Esophagus muscularis mucosa (tissue), 4 donors: ENCODE data around the gene CD82. TPM values are rescaled to one million over a fixed set of nuclear protein-coding genes. Genes with fewer than 3 reads are reported as not detected.

Experiments used
- DNase-seq: peaks from one replicate; pipeline ENCODE4 v3.0.0-alpha.2; 2017; ENCODE audit errors: extremely low spot score
- H3K27ac ChIP-seq, 4 donors: fragments of 200-600 bp; sonication (generic); replicated peaks in 1 of 4; 1 replicate in 3 of 4; 2 replicates in 1 of 4; pipeline ENCODE4 v1.5.1; 2016 to 2019; ENCODE audit warnings: mild to moderate bottlenecking in 1 of 4
- H3K27me3 ChIP-seq, 4 donors: fragments of 200-600 bp; sonication (generic); one replicate each; pipeline versions ENCODE4 v1.5.1 to v1.6.0; 2016 to 2019
- H3K36me3 ChIP-seq, 4 donors: fragments of 200-600 bp; sonication (generic); one replicate each; pipeline ENCODE4 v1.5.1; 2016 to 2019
- H3K4me1 ChIP-seq, 4 donors: fragments of 200-600 bp; sonication (generic); one replicate each; pipeline ENCODE4 v1.5.1; 2016 to 2019
- H3K4me3 ChIP-seq, 4 donors: fragments of 200-600 bp; sonication (generic); 1 replicate in 2 of 4; 2 replicates in 2 of 4; pipeline ENCODE4 v1.5.1; 2016 to 2019; ENCODE audit warnings: mild to moderate bottlenecking in 4 of 4, moderate library complexity in 1 of 4
- H3K9me3 ChIP-seq, 4 donors: fragments of 200-600 bp; sonication (generic); 1 replicate in 3 of 4; 2 replicates in 1 of 4; pipeline ENCODE4 v1.5.1; 2016 to 2019
- CTCF ChIP-seq, 3 experiments: fragments of 200-600 bp in 2 of 3; fragments of 450-650 bp in 1 of 3; sonication (generic) in 2 of 3; IDR thresholded peaks; one replicate each; pipeline ENCODE4 v1.5.1; 2017 to 2019; ENCODE audit warnings: antibody characterized with exemption in 3 of 3, mild to moderate bottlenecking in 2 of 3, moderate library complexity in 1 of 3
- EP300 ChIP-seq: sonication (generic); formaldehyde crosslinking; IDR thresholded peaks from one replicate; pipeline ENCODE4 v1.6.1; 2017; ENCODE audit warnings: antibody characterized with exemption
- POLR2A ChIP-seq: fragments of 450-650 bp; IDR thresholded peaks from one replicate; pipeline ENCODE4 v1.6.1; 2017; ENCODE audit warnings: antibody characterized with exemption, moderate library complexity, mild to moderate bottlenecking, low read depth
- POLR2AphosphoS5 ChIP-seq, 2 donors: sonication (generic); formaldehyde crosslinking; IDR thresholded peaks; one replicate each; pipeline ENCODE4 v1.6.1; 2017; ENCODE audit warnings: antibody characterized with exemption in 2 of 2
- WGBS: methylation state at CpG from one replicate; pipeline ENCODE4 v1.1.5; 2018; 5-methylcytosine and 5-hydroxymethylcytosine counted together
- intact Hi-C: fragments of 100-400 bp; cut with DNase I; formaldehyde crosslinking; loops from one replicate; pipeline ENCODE4 v1.15.1; 2023
- total RNA-seq, 4 donors: library from RNA; depleted of rRNA; stranded (reverse); fragments of >200 nt; gene quantifications; one replicate each; pipeline versions ENCODE4 v1.1.0 to v1.2.1, GENCODE V29; 2016

Gene CD82
- total RNA-seq, 4 donors from 2014 or later, result 11.0 to 20.6 (median 16.3) TPM

DNA sequence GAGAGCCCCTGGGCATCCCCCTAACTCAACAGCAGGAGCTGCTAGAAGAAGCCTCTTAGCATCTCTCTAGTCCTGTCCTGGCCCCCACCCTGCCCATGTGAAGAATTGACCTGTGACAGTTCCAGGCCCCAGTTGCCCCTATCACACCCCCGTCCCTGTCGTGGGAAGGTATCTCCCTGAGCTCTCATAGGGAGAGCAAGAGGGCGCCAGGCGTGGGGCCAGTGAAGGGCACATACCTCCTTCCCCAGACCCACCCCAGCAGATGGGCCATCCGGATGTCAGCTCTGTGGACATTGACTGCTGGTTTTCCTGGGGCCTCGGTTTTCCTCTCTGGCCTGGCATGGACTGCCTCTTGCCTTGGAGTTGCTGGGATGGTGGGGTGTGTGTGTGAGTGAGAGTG lies 29.5 kb downstream of the CD82 start:
- DNase-seq, result no peak
- Histone ChIP-seq H3K36me3 (no peaks in the 10 kb centered on the region), H3K4me3 (no peak overlapping the region), H3K9me3 (no peaks in the 10 kb centered on the region), H3K27ac (peak overlapping the region in 2 of 4 donors; percentile 11 to 73), H3K27me3 (no peaks in the 10 kb centered on the region), H3K4me1 (peaks cover 38 to 83% (median 78%) of the 10 kb centered on the region in 4 donors)
- intact Hi-C loops, result no loop called here
- TF ChIP-seq CTCF (IDR thresholded peaks at IDR 0.05) (no peak), POLR2A (no peak), POLR2AphosphoS5 (IDR thresholded peaks at IDR 0.05) (no peak), EP300 (no peak)
- 67% methylated on average over 3 of the region's 6 CpGs for WGBS

GRCh38 chr11:44595964-44596381 lies 30.5 kb downstream of the CD82 start:
- no peaks in the 10 kb centered on the region for H3K9me3 ChIP-seq
- H3K36me3 ChIP-seq, result peaks cover 0 to 9% (median 4%) of the 10 kb centered on the region in 4 donors
- H3K4me1 ChIP-seq, result peaks cover 38 to 83% (median 74%) of the 10 kb centered on the region in 4 donors
- DNase-seq, result no peak
- WGBS, result 38% methylated on average over 7 of the region's 10 CpGs
- no peak overlapping the region for H3K4me3 ChIP-seq
- peak overlapping the region; percentile 50 to 73 (median 70) for H3K27ac ChIP-seq
- H3K27me3 ChIP-seq, result no peaks in the 10 kb centered on the region
- TF ChIP-seq POLR2AphosphoS5 (IDR thresholded peaks at IDR 0.05) (peak in 1 of 2 donors; percentile 43), POLR2A (no peak)
- intact Hi-C loops, result no loop called here

GRCh38 chr11:44596525-44597276 lies 31.2 kb downstream of the CD82 start:
- peaks cover 0 to 12% (median 5%) of the 10 kb centered on the region in 4 donors for H3K36me3 ChIP-seq
- peak overlapping the region; percentile 50 to 73 (median 70) for H3K27ac ChIP-seq
- intact Hi-C loops, result no loop called here
- no peak for DNase-seq
- TF ChIP-seq POLR2AphosphoS5 (IDR thresholded peaks at IDR 0.05), result no peak
- TF ChIP-seq EP300, result no peak
- TF ChIP-seq POLR2A, result no peak
- no peaks in the 10 kb centered on the region for H3K9me3 ChIP-seq
- H3K4me3 ChIP-seq, result no peak overlapping the region
- WGBS, result 77% methylated on average over 11 of the region's 13 CpGs
- no peaks in the 10 kb centered on the region for H3K27me3 ChIP-seq
- H3K4me1 ChIP-seq, result peaks cover 43 to 83% (median 73%) of the 10 kb centered on the region in 4 donors

DNA sequence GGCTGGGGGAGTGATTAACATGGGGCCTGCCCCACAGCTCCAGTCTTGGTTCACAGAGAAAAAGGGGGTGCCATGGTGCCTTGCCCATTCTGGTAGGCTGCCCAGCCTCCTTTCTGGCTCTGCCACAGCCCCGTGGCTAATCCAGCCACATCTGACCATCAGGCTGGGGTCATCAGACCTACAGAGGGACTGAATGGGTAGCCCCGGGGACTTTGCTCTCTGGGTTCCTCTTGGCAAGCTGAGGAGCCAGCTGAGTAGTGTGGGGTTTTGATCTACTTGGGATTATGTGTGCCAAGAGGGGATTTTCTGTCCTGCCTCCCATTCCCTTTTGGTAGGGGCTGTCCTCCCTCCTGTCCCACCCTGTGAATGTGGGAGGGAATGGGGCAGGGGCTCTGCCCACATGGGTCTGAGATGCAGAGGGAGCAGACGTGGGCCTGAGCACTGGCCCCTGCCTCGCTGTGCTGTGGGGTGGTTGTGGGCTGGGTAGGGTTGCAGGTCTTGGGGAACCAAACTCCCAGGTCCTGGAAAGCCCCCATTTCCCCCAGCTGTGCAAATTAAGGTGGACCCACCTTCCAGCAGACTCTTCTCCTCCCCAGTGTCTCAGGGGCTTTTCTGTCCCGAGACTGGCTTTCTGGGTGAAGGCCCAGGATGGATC lies 32.0 kb downstream of the CD82 start:
- WGBS, result 72% methylated on average over 5 of the region's 5 CpGs
- Histone ChIP-seq H3K4me1 (peaks cover 49 to 79% (median 71%) of the 10 kb centered on the region in 4 donors), H3K9me3 (no peaks in the 10 kb centered on the region), H3K27ac (no peak overlapping the region), H3K27me3 (no peaks in the 10 kb centered on the region), H3K4me3 (no peak overlapping the region), H3K36me3 (peaks cover 0 to 12% (median 5%) of the 10 kb centered on the region in 4 donors)
- no peak for TF ChIP-seq POLR2A
- no peak for TF ChIP-seq EP300
- TF ChIP-seq POLR2AphosphoS5 (IDR thresholded peaks at IDR 0.05), result no peak
- TF ChIP-seq CTCF (IDR thresholded peaks at IDR 0.05), result no peak
- intact Hi-C loops, result no loop called here
- no peak for DNase-seq

DNA sequence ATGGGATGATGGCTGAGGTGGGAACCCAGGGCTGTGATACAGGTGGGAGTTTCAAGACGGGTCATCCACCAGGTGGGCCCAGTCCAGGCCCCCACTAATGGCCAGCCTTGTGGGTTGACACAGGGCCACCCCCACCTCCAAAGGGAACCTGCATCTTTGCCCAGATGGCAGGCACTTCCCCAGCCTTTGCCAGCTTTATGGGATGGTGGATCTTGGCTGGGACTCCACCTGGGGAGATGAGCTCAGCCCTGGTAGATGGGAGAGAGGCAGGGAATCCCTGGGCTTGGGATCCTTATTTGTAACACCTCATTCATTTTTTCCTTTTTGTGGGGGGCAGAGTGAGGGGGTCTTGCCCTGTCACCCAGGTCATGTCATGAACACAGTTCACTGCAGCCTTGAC lies 33.4 kb downstream of the CD82 start:
- no peak overlapping the region for H3K27ac ChIP-seq
- intact Hi-C loops, result no loop called here
- DNase-seq, result no peak
- TF ChIP-seq CTCF (IDR thresholded peaks at IDR 0.05) (no peak), EP300 (no peak), POLR2AphosphoS5 (IDR thresholded peaks at IDR 0.05) (no peak), POLR2A (no peak)
- H3K36me3 ChIP-seq, result peaks cover 0 to 12% (median 5%) of the 10 kb centered on the region in 4 donors
- no peaks in the 10 kb centered on the region for H3K27me3 ChIP-seq
- WGBS, result no CpG with 5 or more reads among the region's 1 CpG
- peaks cover 52 to 81% (median 72%) of the 10 kb centered on the region in 4 donors for H3K4me1 ChIP-seq
- H3K9me3 ChIP-seq, result no peaks in the 10 kb centered on the region
- H3K4me3 ChIP-seq, result no peak overlapping the region
